Measurements from ENCODE around the gene ZNF557.

Gene ZNF557

GRCh38 chr19:7130043-7130442 lies 60.5 kb downstream of the ZNF557 start:
- no peak for DNase-seq

DNA sequence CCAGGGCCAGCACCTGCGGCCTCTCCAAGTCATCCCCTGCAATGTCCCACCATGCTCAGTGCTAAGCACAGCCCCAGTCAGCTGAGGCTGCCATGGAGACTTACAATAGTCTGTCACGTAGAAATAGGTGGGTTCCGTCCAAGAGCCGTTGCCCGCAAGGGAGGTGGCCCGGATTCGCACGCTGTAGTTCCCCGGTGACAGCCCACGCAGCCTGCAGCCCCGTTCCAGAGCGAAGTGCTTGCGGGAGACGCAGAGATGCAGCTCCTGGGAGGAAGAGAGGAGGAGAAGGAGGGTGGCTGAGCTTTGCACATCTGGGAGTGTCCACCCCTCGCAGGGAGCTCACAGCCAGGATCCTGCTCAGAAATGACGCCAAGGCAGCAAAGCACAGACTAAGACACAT lies 62.6 kb downstream of the ZNF557 start:
- DNase-seq: no peak

DNA sequence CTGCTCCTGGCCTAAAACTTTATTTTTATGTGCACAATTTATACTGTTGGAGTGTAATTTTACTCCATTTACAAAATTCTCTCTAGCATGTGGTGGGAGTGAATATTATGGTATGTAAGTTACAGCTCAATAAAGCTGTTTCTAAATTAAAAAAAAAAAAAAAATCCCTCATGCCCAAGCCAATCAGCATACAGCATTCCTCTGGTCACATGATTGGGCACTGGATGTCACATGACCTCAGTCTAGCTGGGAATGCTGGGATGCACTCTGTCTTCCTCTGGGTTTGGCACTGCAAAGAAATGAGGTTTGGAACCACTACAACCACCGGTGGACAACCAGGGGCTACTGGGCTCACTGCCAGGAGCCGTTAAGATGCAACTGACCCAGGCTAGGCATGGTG lies 67.6 kb downstream of the ZNF557 start:
- DNase-seq: no peak
